Smooth muscle cell (in vitro differentiated cells): ENCODE measurements around the gene CACNG5. TPM values are rescaled to one million over a fixed set of nuclear protein-coding genes. Genes with fewer than 3 reads are reported as not detected.

Source experiments
- DNase-seq: peaks from one replicate; lab custom pipeline; 2025; ENCODE audit not compliant: unreplicated experiment; lab: John Stamatoyannopoulos, UW
- H2AFZ ChIP-seq: fragments of 200-600 bp; sonication (generic); 2 replicates; pipeline ENCODE4 v1.6.0; 2016; ENCODE audit warnings: antibody characterized with exemption, low read depth, mild to moderate bottlenecking
- H3F3A ChIP-seq: fragments of 200-600 bp; sonication (generic); 2 replicates; pipeline ENCODE4 v1.6.0; 2017; ENCODE audit warnings: antibody characterized with exemption, low read depth
- H3K27ac ChIP-seq: fragments of 200-600 bp; sonication (generic); 2 replicates; pipeline ENCODE4 v1.5.1; 2016; ENCODE audit warnings: low read depth, mild to moderate bottlenecking
- H3K27me3 ChIP-seq: fragments of 200-600 bp; sonication (generic); 2 replicates; pipeline ENCODE4 v1.6.1; 2016; ENCODE audit warnings: low read depth, mild to moderate bottlenecking
- H3K36me3 ChIP-seq: fragments of 200-600 bp; sonication (generic); 2 replicates; pipeline ENCODE4 v1.5.1; 2016; ENCODE audit warnings: low read depth
- H3K4me1 ChIP-seq: fragments of 200-600 bp; sonication (generic); 2 replicates; pipeline ENCODE4 v1.5.1; 2016; ENCODE audit warnings: low read depth
- H3K4me2 ChIP-seq: fragments of 200-600 bp; sonication (generic); 2 replicates; pipeline ENCODE4 v1.6.0; 2016; ENCODE audit warnings: mild to moderate bottlenecking
- H3K4me3 ChIP-seq: fragments of 200-600 bp; sonication (generic); 2 replicates; pipeline ENCODE4 v1.5.1; 2016; ENCODE audit warnings: mild to moderate bottlenecking
- H3K79me2 ChIP-seq: fragments of 200-600 bp; sonication (generic); 2 replicates; pipeline ENCODE4 v1.6.0; 2016; ENCODE audit warnings: low read depth, mild to moderate bottlenecking
- H3K9ac ChIP-seq: fragments of 200-600 bp; sonication (generic); 2 replicates; pipeline ENCODE4 v1.6.0; 2016; ENCODE audit warnings: low read depth
- H3K9me3 ChIP-seq: fragments of 200-600 bp; sonication (generic); replicated peaks from 2 replicates; pipeline ENCODE4 v1.5.1; 2016; ENCODE audit warnings: low read depth
- H4K20me1 ChIP-seq: fragments of 200-600 bp; sonication (generic); 2 replicates; pipeline ENCODE4 v1.6.0; 2016; ENCODE audit warnings: low read depth
- CTCF ChIP-seq: fragments of 200-600 bp; sonication (generic); IDR thresholded peaks from 2 replicates; pipeline ENCODE4 v1.5.1; 2017; ENCODE audit warnings: borderline replicate concordance, mild to moderate bottlenecking, antibody characterized with exemption; ENCODE audit not compliant: insufficient read depth, poor library complexity, severe bottlenecking
- WGBS: methylation state at CpG from one replicate; pipeline ENCODE4 v1.1.7; 2016; ENCODE audit warnings: low lambda C conversion rate; 5-methylcytosine and 5-hydroxymethylcytosine counted together
- polyA plus RNA-seq: library from polyadenylated mRNA; unstranded; fragments of >200 nt; fragmentation: Nextera tagmentation; extraction: Ambion mirVana; gene quantifications from 2 replicates; pipeline ENCODE4 v1.2.1, GENCODE V29; 2016
- total RNA-seq: library from RNA; depleted of rRNA; stranded (reverse); fragments of >200 nt; gene quantifications from 2 replicates; pipeline ENCODE4 v1.2.3, GENCODE V29; 2014

The CACNG5 gene
- total and polyA plus RNA-seq, 2 experiments from 2014 or later: not detected

- no peak overlapping the region for H2AFZ ChIP-seq
- no peak overlapping the region for H3K4me3 ChIP-seq
- H3K4me2 ChIP-seq: no peak overlapping the region
- H3F3A ChIP-seq: no peaks in the 10 kb centered on the region
- no peak overlapping the region for H3K27ac ChIP-seq
- DNase-seq: no peak
- 83% methylated on average over 3 of the region's 3 CpGs for WGBS
- no peaks in the 10 kb centered on the region for H3K9me3 ChIP-seq
- H3K36me3 ChIP-seq: no peaks in the 10 kb centered on the region
- no peak for TF ChIP-seq CTCF
- H3K27me3 ChIP-seq: peaks cover 3% of the 10 kb centered on the region
- no peaks in the 10 kb centered on the region for H3K4me1 ChIP-seq
- H3K9ac ChIP-seq: no peak overlapping the region
- H4K20me1 ChIP-seq: no peaks in the 10 kb centered on the region
- H3K79me2 ChIP-seq: no peaks in the 10 kb centered on the region
Observed at GRCh38 chr17:66847704-66848103, 12.8 kb downstream of the CACNG5 start.

GRCh38 chr17:66848496-66848895 is 13.6 kb downstream of the CACNG5 start:
- DNase-seq: no peak
- no peak overlapping the region for H3K4me2 ChIP-seq
- no peak overlapping the region for H3K9ac ChIP-seq
- no peak overlapping the region for H2AFZ ChIP-seq
- no peaks in the 10 kb centered on the region for H3K79me2 ChIP-seq
- H3K36me3 ChIP-seq: no peaks in the 10 kb centered on the region
- no peaks in the 10 kb centered on the region for H3K9me3 ChIP-seq
- no peak overlapping the region for H3K27ac ChIP-seq
- H3K4me1 ChIP-seq: no peaks in the 10 kb centered on the region
- H4K20me1 ChIP-seq: no peaks in the 10 kb centered on the region
- WGBS: 89% methylated on average over 6 of the region's 6 CpGs
- no peak for TF ChIP-seq CTCF
- no peak overlapping the region for H3K4me3 ChIP-seq
- peaks cover 3% of the 10 kb centered on the region for H3K27me3 ChIP-seq
- H3F3A ChIP-seq: no peaks in the 10 kb centered on the region

- H3K4me2 ChIP-seq: no peak overlapping the region
- H3K4me1 ChIP-seq: no peaks in the 10 kb centered on the region
- TF ChIP-seq CTCF: no peak
- H3K36me3 ChIP-seq: no peaks in the 10 kb centered on the region
- no peaks in the 10 kb centered on the region for H3K9me3 ChIP-seq
- no peak overlapping the region for H2AFZ ChIP-seq
- no peak overlapping the region for H3K4me3 ChIP-seq
- no peaks in the 10 kb centered on the region for H3K79me2 ChIP-seq
- WGBS: 88% methylated on average over 14 of the region's 14 CpGs
- H3K27me3 ChIP-seq: peaks cover 3% of the 10 kb centered on the region
- H3K27ac ChIP-seq: no peak overlapping the region
- H3K9ac ChIP-seq: no peak overlapping the region
- H4K20me1 ChIP-seq: no peaks in the 10 kb centered on the region
- H3F3A ChIP-seq: no peaks in the 10 kb centered on the region
- DNase-seq: no peak
Observed at GRCh38 chr17:66849032-66849655, 14.2 kb downstream of the CACNG5 start.
